GM19438 (cell line): ENCODE results near the gene NBPF9.
"Not testable (repeated sequence)": the region's sequence is repeated elsewhere in the genome, so short reads cannot be mapped to it uniquely, and the experiment has no call there.

Experiments
- ATAC-seq: cut with Tn5 transposase; IDR thresholded peaks from one replicate; pipeline ENCODE4 v1.9.1; 2021; ENCODE audit warnings: low read depth; ENCODE audit not compliant: unreplicated experiment

The NBPF9 gene

GRCh38 chr1:149103109-149104081 is at the start of gene NBPF9:
Gene NBPF9 (minus strand): TSS chr1:149103551. CDS start chr1:149082139, 21,412 bp downstream.
- peak; percentile 90 for ATAC-seq

- ATAC-seq: not testable (repeated sequence)
Observed at GRCh38 chr1:149149909-149150308, 46.6 kb upstream of the NBPF9 start.

GRCh38 chr1:149137585-149137984 is 34.2 kb upstream of the NBPF9 start:
- not testable (repeated sequence) for ATAC-seq

GRCh38 chr1:149130938-149131337 is 27.6 kb upstream of the NBPF9 start:
- ATAC-seq: not testable (repeated sequence)

GRCh38 chr1:149129245-149129644 is 25.9 kb upstream of the NBPF9 start:
- ATAC-seq: not testable (repeated sequence)

GRCh38 chr1:149126555-149127145 is 23.3 kb upstream of the NBPF9 start:
- ATAC-seq: not testable (repeated sequence)

GRCh38 chr1:149123948-149124926 is 20.9 kb upstream of the NBPF9 start:
- ATAC-seq: not testable (repeated sequence)

- not testable (repeated sequence) for ATAC-seq
Observed at GRCh38 chr1:149112828-149113227, 9.5 kb upstream of the NBPF9 start.

- not testable (repeated sequence) for ATAC-seq
Observed at GRCh38 chr1:149110343-149110742, 7.0 kb upstream of the NBPF9 start.

GRCh38 chr1:149102574-149102973 is 777 bp downstream of the NBPF9 start:
- peak; percentile 40 for ATAC-seq

- ATAC-seq: not testable (repeated sequence)
Observed at GRCh38 chr1:149098276-149098675, 5.1 kb downstream of the NBPF9 start.

- ATAC-seq: not testable (repeated sequence)
Observed at GRCh38 chr1:149093155-149093554, 10.2 kb downstream of the NBPF9 start.

- not testable (repeated sequence) for ATAC-seq
Observed at GRCh38 chr1:149075505-149076127, 27.7 kb downstream of the NBPF9 start.

GRCh38 chr1:149064611-149065010 is 38.7 kb downstream of the NBPF9 start:
- not testable (repeated sequence) for ATAC-seq

GRCh38 chr1:149043056-149043455 is 60.3 kb downstream of the NBPF9 start:
- not testable (repeated sequence) for ATAC-seq

- ATAC-seq: not testable (repeated sequence)
Observed at GRCh38 chr1:149033916-149034315, 69.4 kb downstream of the NBPF9 start.

- ATAC-seq: not testable (repeated sequence)
Observed at GRCh38 chr1:149024327-149024726, 79.0 kb downstream of the NBPF9 start.

GRCh38 chr1:149018577-149018976 is 84.8 kb downstream of the NBPF9 start:
- ATAC-seq: not testable (repeated sequence)

- ATAC-seq: not testable (repeated sequence)
Observed at GRCh38 chr1:149016626-149017025, 86.7 kb downstream of the NBPF9 start.

GRCh38 chr1:149015522-149015921 is 87.8 kb downstream of the NBPF9 start:
- not testable (repeated sequence) for ATAC-seq
